IPS DF 4.7 (cell line): ENCODE results near the gene NPPB.

Source experiments
- DNase-seq: peaks from one replicate; pipeline ENCODE4 v3.0.0-alpha.2; 2013; ENCODE audit warnings: low spot score; ENCODE audit errors: extremely low read depth

Gene NPPB

DNA sequence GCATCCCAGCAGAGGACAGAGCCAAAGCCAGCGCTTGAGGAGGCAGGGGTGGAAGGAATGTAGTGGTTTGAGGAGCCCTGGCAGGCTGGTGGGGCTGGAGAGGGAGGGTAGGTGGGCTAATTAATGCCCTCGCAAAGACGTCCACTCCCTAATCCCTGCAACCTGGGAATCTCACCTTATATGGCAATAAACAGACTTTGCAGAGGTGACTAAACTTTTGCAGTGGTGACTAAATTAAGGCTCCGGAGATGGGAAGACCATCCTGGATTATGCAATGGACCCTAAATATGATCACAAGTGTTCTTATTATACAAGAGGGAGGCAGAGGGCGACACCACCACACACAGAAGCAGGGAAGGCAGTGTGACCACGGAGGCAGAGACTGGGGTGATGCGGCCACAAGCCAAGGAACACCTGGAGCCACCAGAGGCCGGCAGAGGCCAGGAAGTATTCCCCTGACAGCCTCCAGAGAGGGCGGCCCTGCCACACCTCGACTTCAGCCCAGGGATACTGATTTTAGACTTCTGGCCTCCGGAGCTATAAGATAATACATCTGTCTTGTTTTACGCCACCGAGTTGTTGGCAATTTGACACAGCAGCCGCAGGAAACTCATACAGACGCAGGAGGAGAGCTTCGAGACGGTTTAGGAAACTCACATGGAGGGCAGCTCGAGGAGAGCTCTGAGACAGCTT lies 23.1 kb upstream of the NPPB start:
- no peak for DNase-seq

- no peak for DNase-seq
Measured at GRCh38 chr1:11880911-11881748, 22.4 kb upstream of the NPPB start.

GRCh38 chr1:11880181-11880575 lies 21.4 kb upstream of the NPPB start:
- no peak for DNase-seq

GRCh38 chr1:11879311-11880180 lies 20.8 kb upstream of the NPPB start:
- no peak for DNase-seq

GRCh38 chr1:11878891-11879190 lies 20.1 kb upstream of the NPPB start:
- no peak for DNase-seq

- no peak for DNase-seq
Measured at GRCh38 chr1:11878081-11878890, 19.5 kb upstream of the NPPB start.

- no peak for DNase-seq
Measured at GRCh38 chr1:11877074-11877473, 18.3 kb upstream of the NPPB start.

GRCh38 chr1:11875094-11875493 lies 16.3 kb upstream of the NPPB start:
- no peak for DNase-seq

- no peak for DNase-seq
Measured at GRCh38 chr1:11874624-11875023, 15.9 kb upstream of the NPPB start.

DNA sequence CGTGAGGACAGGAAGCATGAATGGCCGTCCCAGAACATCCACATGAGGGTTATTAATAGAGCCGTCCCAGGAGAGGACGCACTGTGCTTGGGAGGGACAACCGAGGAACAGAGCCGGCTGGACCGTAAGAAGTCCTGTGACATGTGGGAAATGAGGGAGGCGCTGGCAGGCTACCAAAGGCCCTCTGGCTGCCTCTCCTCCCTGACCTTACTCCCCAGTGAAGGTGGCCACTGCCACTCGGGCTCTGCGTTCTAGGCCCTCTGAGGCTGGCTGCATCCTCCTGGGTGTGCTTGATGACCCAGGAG lies 15.5 kb upstream of the NPPB start:
- DNase-seq, result no peak

DNA sequence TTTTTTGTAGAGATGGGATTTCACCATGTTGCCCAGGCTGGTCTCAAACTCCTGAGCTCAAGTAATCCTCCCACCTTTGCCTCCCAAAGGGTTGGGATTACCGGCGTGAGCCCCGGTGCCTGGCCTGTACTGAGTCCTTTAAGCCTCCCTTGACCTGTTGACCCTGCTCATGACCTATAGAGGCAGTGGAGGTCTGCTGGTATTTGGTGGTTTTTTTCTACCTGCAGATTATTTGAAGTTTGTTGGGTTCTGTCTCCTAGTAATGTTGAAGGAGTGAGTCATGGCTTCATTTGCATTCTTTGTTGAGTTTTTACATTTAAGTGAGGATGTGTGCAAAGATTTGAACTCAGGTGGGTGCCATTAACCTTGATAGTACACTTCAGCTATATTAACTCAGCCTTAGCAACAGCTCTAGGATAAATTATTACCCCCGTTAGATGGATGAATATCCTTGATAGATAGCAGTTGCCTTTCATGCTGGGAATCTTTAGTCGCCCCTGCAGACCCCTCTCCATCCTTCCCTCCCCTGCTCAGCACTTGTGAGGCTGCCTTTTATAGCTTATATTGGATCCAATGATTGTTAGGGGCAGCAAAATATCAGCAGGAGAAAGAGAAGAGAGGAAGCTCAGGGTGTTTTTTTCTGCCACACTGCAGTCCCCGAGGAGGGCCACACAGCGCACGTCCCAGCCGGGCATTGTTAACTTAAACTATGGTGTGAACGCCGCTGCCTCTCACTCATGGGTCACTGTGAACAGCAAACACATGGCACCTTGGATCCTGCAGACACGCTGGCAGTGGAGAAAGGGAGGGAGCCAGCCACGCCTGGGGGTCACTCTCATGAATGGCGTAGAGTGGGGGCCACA lies 14.9 kb upstream of the NPPB start:
- no peak for DNase-seq

GRCh38 chr1:11872545-11872944 lies 13.8 kb upstream of the NPPB start:
- DNase-seq, result no peak

- no peak for DNase-seq
Measured at GRCh38 chr1:11869650-11870207, 11.0 kb upstream of the NPPB start.

DNA sequence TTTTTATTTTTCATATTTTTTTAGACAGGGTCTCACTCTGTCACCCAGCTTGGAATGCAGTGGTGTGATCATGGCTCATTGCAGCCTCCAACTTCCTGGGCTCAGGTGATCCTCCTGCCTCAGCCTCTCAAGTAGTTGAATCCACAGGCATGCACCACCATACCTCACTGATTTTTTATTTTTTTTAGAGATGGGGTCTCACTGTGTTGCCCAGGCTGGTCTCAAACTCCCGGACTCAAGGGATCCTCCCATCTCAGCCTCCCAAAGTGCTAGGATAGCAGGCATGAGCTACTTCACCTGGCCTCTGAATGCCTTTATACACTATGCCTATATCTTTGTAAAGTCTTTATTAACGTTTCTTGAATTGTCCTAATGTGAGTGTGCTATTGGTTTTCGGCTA lies 10.4 kb upstream of the NPPB start:
- DNase-seq, result no peak

DNA sequence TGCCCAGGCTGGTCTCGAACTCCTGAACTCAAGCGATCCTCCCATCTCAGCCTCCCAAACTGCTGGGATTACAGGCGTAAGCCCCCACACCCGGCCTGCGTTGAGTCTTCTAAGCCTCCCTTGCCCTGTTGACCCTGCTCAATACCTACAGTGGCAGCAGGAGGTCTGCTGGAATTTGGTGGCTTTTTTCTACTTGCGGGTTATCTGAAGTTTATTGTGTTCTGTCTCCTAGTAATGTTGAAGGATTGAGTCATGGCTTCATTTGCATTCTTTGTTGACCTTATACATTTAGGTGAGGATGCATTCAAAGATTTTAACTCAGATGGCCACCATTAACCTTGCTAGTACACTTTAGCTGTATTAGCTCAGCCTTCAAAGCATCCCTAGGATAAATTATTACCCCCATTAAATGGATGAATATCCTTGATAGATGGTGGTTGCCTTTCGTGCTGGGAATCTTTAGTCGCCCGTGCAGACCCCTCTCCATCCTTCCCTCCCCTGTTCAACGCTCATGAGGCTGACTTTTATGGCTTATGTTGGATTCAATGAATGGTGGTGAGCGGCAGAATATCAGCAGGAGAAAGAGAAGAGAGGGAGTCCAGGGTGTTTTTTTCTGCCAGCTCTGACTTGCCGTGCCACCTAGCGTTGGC lies 9.7 kb upstream of the NPPB start:
- DNase-seq, result no peak

DNA sequence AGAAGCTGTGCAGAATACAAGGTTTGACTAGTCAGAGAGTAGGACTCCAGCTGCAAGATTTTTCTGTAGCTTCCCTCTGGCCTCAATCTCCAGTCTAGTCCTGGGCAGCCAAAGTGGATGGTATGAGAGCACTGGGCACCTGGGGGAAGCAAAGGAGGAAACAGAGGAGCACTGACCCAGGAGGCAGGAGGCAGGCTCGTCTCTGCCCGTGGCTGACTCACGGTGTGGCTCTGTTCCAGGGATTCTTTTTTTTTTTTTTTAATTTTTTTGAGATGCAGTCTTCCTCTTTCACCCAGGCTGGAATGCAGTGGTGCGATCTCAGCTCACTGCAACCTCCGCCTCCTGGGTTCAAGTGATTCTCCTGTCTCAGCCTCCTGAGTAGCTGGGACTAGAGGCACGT lies 4.1 kb upstream of the NPPB start:
- no peak for DNase-seq

DNA sequence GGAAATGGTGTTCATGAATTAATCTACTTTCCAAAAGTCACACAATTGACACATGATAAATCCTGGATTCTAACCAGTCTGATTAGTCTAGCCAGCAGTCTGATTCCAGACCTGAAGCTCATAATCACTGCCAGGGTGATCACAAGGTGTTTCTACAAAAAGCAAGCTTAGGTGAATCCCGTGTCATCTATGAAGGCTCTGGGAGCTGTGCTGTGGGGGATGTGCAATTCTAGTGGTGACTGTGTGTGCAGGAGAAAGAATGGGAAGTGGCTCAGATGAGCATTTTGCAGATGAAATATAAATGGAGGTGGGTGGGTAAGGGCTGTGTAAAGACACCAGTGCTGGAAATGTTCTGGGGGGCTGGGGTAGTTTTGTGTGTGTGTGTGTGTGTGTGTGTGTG lies 1.8 kb upstream of the NPPB start:
- DNase-seq, result no peak

- no peak for DNase-seq
Measured at GRCh38 chr1:11860083-11860482, 1.3 kb upstream of the NPPB start.

- DNase-seq, result no peak
Measured at GRCh38 chr1:11858968-11859871, 475 bp upstream of the NPPB start.
